GM12873 (cell line): ENCODE measurements around the gene LAPTM5.

Source experiments
- TF ChIP-seq, protein P1 (sequence below): IDR thresholded peaks from 2 replicates; pipeline ENCODE4 v1.5.1; 2012; ENCODE audit warnings: low read depth, mild to moderate bottlenecking, moderate library complexity, low read length, control low read depth; ENCODE audit not compliant: insufficient read depth; ENCODE audit errors: missing control alignments

Gene LAPTM5

DNA sequence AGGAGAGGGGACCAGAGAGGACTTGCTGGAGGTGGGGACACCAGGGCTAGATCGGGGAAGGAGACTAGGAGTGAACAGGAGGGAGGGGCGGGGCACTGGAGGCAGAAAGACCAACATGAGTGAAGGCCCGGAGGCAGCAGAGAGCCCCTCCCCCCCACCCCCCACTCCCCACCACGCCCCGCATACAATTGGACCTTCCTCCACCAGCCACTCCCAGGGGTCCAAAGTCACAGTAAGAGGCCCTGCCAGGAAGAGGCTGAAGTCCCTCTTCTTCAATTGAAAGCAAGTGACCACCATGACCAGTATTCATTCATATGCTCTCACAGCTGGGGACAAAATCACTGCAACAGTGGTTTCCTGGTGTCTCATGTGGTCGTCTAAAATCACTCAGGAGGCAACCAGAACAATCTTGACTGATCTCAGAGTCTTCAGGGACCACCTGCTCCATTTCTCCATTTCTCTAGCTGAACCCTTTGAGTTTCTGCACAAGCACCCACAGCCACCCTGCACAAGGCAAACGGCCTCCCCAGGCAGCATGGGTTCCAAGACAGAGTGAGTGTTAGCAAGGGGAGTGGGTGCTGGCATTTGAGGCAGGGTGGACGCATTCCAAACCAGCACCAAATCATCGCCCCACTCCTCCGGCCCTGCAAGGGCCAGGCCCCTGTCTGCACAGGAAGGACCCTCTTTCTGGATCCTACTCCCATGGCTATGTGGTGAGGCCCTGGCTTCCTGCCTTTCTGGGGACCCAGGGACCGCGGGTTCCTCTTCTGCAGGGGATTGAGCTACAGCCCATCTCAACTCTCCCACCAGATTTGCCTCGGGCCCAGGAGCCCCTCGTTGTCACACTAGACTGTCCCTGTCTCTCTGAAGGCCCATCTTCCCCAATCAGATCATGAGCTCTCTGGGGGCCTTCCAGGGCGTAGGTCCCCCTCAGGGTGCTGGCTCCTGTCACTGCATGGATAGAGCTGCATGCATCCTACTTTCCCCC is 17.0 kb downstream of the LAPTM5 start:
- TF ChIP-seq, protein P1, sequence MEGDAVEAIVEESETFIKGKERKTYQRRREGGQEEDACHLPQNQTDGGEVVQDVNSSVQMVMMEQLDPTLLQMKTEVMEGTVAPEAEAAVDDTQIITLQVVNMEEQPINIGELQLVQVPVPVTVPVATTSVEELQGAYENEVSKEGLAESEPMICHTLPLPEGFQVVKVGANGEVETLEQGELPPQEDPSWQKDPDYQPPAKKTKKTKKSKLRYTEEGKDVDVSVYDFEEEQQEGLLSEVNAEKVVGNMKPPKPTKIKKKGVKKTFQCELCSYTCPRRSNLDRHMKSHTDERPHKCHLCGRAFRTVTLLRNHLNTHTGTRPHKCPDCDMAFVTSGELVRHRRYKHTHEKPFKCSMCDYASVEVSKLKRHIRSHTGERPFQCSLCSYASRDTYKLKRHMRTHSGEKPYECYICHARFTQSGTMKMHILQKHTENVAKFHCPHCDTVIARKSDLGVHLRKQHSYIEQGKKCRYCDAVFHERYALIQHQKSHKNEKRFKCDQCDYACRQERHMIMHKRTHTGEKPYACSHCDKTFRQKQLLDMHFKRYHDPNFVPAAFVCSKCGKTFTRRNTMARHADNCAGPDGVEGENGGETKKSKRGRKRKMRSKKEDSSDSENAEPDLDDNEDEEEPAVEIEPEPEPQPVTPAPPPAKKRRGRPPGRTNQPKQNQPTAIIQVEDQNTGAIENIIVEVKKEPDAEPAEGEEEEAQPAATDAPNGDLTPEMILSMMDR, result no peak

DNA sequence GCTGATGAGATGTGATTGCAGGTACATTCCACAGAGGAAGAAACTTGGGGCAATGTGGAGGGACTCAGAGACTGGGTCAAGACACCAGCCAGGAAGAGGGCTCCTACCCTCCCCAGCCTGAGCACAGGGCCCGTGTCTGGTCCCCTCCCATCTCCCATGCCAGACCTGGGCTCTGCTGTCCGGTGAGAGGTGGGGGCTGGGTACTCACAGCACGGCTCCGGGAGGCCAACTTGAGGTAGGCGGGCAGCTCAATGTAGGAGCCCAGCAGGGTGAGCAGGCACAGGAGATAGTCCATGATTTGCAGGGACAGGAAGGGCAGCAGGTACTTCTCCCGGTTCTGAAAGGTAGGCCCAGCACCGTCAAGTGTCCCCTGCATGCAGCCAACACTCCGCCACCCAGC is 18.0 kb downstream of the LAPTM5 start:
- TF ChIP-seq, protein P1, result no peak

GRCh38 chr1:30738715-30739559 is 18.6 kb downstream of the LAPTM5 start:
- TF ChIP-seq, protein P1, result no peak

DNA sequence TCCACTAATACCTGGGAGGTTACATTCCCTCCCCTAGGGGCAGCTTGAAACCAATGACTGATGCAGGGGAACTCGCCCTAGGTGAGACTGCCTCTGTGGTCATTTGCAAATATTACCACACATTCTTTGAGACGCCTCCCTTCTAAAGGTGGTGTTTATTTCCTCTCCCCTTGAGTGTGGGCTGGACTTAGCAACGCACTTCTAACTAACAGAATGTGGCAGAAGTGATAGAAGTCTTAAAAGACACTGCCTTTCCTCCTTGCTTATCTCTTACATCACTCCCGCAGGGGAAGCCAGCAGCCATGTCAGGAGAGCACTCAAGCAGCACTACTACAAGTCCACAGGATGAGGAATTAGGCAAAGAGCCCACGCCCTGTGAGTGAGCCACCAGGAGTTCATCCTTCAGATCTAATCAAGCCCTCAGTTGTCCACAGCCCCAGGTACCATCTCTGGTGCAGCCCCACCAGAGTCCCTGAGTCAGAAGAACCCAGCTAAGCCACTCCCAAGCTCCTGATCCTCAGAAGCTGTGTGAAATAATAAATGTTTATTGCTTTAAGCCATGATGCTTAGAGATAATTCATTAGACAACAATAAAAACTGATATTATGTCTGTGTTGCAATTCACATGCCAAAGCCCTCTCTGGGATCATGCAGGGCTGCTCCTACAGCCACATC is 19.4 kb downstream of the LAPTM5 start:
- TF ChIP-seq, protein P1, result no peak

DNA sequence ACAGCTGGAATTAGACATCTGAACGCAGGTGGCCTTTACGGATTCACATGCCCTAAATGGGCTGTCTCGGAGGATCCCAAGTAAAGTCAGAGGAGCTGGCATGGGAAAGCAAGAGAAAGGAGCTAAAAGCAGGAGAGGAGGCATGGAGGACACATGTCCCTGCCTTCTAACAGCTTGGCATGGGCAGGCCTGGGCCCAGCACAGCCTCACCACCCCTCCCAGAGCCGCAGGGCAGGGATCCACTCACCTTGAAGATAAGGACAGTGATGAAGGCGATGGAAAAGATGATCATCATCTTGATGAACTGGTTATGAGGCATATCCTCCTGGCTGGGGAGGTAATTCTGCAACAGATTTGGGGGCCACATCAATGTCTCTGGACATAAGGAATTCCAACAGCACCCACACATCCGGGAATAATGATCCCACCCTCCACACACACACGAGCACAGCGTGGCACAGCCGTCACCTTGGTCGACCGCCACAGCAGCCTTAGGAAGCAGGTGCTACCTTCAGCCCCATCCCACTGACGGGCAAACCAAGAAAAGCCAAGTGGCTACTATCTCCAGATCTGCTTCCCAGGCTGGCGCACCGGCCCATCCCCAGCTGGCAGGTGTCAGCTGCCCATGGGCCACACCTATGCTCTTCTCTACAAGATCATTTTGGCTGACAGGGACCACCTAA is 20.1 kb downstream of the LAPTM5 start:
- TF ChIP-seq, protein P1, result no peak

GRCh38 chr1:30735668-30736498 is 21.7 kb downstream of the LAPTM5 start:
- TF ChIP-seq, protein P1, result no peak
